Keratinocyte (primary cell): ENCODE measurements around the gene TRAF7.

Source experiments
- EZH2 ChIP-seq: IDR thresholded peaks from one replicate; pipeline ENCODE4 v1.6.1; 2012; ENCODE audit warnings: inconsistent platforms, mild to moderate bottlenecking, low read length, moderate library complexity
- TF ChIP-seq, protein P1 (sequence below), 3 experiments: IDR thresholded peaks in 1 of 3; conservative IDR thresholded peaks in 1 of 3; optimal IDR thresholded peaks in 1 of 3; 2 replicates in 2 of 3; 3 replicates in 1 of 3; pipeline versions ENCODE3 to v1.5.1; 2011; ENCODE audit warnings: low read length in 3 of 3, mild to moderate bottlenecking in 3 of 3, moderate library complexity in 2 of 3, control low read depth in 1 of 3, inconsistent platforms in 1 of 3; ENCODE audit not compliant: insufficient read depth in 2 of 3; ENCODE audit errors: extremely low read depth in 1 of 3

DNA sequence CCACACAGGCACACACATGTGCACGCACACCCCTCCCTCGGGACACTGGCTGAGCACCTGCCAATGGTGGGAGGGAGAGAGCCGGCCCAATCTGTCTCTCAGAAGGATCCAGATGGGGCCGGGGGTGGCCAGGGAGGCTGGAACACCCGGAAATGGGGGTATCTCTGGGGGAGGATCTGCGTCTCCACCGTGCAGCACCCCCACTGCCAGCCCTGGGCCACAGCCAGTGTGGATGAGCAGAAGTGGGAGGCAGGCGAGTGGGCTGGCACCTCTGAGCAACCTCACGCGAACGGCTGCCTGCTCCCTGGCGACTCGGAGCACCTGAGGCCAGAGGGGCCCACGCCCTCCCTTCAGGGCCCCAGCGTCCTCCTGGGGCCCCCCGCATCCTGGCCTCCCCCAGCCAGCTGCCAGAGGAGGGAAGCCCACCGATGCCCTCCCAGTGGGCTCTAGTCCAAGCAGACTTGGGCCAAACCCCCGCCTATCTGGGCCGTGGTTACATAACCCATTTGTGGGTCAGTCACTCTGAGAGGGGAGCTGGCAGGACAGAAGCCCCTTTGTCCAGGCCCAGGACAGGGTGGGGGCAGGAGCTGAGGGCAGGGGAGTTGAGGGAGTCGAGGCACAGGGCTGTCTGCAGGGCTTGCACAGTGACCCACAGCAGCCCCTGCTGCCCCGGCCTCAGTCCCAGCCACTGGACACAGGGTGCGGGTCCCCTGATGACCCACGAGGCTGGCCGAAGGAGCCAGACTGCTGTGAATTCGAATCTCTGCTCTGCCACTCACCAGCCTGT, 35.3 kb downstream of the TRAF7 start:
- TF ChIP-seq, protein P1, sequence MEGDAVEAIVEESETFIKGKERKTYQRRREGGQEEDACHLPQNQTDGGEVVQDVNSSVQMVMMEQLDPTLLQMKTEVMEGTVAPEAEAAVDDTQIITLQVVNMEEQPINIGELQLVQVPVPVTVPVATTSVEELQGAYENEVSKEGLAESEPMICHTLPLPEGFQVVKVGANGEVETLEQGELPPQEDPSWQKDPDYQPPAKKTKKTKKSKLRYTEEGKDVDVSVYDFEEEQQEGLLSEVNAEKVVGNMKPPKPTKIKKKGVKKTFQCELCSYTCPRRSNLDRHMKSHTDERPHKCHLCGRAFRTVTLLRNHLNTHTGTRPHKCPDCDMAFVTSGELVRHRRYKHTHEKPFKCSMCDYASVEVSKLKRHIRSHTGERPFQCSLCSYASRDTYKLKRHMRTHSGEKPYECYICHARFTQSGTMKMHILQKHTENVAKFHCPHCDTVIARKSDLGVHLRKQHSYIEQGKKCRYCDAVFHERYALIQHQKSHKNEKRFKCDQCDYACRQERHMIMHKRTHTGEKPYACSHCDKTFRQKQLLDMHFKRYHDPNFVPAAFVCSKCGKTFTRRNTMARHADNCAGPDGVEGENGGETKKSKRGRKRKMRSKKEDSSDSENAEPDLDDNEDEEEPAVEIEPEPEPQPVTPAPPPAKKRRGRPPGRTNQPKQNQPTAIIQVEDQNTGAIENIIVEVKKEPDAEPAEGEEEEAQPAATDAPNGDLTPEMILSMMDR (optimal IDR thresholded peaks at IDR 0.05 in 1 of 3, IDR thresholded peaks at IDR 0.05 in 1 of 3, conservative IDR thresholded peaks at IDR 0.05 in 1 of 3; ENCODE audit: extremely low read depth in 1 of 3, insufficient read depth in 2 of 3, low read length in 3 of 3), result no peak
- TF ChIP-seq EZH2, result no peak
